Measurements from ENCODE around the gene GPR108.

Gene GPR108

GRCh38 chr19:6707011-6707657, 30.2 kb downstream of the GPR108 start:
- DNase-seq (ENCODE audit: low read depth in 2 of 2), result no peak

- DNase-seq (ENCODE audit: low read depth in 2 of 2), result no peak
These were observed 30.8 kb downstream of the GPR108 start for GRCh38 chr19:6706633-6706958.

GRCh38 chr19:6705931-6706632, 31.3 kb downstream of the GPR108 start:
- DNase-seq (ENCODE audit: low read depth in 2 of 2), result no peak

DNA sequence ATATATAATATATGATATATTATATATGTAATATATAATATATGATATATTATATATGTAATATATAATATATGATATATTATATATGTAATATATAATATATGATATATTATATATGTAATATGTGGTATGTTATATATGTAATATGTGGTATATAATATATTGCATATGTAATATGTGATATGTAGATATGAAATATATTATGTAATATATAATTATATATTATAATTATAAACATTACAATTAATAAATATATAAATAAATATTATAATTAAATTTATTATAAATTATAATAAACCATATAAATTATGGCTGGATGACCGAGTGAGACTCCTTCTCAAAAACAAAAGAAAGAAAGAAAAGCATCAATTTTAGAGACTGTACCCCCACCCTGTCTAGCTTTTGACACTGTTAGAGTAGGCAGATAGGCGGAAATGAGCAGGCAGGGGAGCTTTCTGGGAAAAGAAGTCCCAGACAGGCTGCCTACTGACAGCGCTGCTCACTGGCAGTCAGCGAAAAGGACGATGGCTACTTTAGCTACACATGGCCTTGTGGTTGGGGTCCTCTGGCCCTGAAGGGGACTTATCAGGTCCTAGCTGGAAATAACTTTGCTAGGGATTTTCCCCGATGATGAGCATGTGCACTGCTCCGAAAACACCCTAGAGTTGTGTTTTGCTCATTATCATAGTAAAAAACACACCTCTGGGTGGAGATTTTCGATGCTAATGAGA, 36.6 kb downstream of the GPR108 start:
- no peak for DNase-seq (ENCODE audit: low read depth in 2 of 2)

DNA sequence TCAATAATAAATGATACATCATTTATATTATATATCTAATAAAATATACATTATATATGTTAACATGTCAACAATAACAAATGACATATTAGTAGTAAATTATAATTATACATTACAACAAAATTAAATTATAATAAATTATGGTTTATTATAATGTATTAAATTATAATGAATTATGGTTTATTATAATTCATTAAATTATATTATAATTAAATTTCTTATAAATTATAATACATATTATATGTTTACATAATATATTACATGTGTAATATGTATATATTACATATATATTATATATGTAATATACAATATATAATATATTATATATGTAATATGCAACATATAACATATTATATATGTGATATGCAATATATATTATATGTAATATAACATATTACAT, 37.4 kb downstream of the GPR108 start:
- no peak for DNase-seq (ENCODE audit: low read depth in 2 of 2)

DNA sequence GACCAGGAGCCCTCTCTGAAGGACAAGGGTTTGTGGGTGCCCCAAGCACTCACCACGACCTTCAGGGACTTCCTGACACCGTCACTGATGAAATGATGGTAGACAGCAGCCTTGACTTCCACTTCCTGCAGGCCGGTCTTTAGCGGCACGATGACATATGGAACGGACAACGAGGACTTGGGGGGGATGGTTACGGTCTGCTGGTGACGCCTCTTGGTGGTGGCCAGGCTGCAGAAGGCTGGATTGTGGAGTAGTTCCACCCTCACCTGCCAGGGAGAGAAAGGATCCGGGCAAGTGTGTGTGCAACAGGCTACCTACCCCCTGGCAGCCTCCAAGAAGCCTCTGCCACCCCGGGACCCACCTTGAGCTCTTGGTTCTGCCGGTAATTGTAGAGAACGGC, 40.1 kb downstream of the GPR108 start:
- DNase-seq (ENCODE audit: low read depth in 2 of 2), result no peak

- no peak for DNase-seq (ENCODE audit: low read depth in 2 of 2)
These were observed 41.0 kb downstream of the GPR108 start for GRCh38 chr19:6696239-6696820.

DNA sequence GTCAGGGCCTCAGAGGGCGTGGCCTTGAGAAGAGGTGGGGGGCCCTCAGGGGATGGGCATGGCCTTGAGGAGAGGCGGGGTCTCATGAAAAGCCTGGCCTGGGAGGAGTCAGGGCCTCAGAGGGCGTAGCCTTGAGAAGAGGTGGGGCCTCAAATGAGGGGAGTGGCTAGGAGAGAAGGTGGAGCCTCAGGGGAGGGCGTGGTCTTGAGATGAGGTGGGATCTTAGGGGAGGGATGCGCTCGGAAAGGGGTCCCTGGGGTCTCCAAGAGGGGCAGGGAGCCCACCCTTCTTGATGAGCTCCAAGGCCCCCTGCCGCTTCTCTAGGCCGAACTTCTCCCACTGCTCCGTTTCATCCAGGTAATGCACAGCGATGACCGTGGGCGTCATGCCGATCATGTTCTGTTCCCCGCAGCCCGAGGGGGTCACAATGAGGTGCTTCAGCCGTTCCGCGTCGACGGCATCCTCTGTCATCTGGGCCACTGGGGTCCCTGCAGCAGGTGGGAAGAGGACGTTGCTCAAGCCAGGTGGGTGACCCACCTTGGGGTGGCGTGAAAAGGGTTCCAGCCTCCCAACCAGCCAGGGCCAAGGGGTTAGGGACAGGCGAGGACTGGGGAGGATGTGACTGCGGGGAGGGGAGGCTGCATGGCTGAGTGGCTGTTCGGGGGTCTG, 43.1 kb downstream of the GPR108 start:
- DNase-seq (ENCODE audit: low read depth in 2 of 2), result no peak

DNA sequence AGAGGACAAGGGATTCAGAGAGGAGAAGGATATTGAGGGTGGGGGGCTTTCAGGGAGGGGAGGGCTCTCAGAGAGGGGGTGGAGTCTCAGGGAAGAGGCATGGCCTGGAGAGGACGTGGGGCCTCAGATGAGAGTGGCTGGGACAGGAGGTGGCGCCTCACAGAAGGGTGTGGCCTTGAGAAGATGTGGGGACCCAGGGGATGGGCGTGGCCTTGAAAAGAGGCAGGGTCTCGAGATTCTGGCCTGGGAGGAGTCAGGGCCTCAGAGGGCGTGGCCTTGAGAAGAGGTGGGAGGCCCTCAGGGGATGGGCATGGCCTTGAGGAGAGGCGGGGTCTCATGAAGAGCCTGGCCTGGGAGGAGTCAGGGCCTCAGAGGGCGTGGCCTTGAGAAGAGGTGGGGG, 43.7 kb downstream of the GPR108 start:
- DNase-seq (ENCODE audit: low read depth in 2 of 2), result no peak

DNA sequence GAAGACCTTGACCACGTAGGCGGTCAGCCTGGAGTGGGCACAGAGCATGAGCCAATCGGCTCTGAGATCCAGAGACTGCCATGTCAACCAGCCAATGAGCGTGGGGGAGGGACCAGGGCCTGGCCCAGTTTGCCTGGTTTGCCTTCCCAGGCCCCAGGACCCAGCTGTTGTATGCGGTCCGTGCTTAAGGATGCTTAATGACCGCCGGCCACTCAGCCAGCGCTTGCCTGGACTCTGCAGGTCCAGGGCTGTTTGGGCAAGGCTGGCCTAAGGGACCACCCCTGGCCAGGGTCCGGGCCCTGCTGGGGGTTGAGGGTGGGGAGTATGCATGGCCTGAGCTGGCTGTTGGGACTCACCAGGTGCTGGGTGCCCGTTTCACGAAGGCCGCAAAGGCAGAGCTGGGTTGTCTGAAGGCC, 44.3 kb downstream of the GPR108 start:
- DNase-seq (ENCODE audit: low read depth in 2 of 2), result no peak

- no peak for DNase-seq (ENCODE audit: low read depth in 2 of 2)
These were observed 45.4 kb downstream of the GPR108 start for GRCh38 chr19:6692027-6692426.

GRCh38 chr19:6691342-6691741, 46.0 kb downstream of the GPR108 start:
- no peak for DNase-seq (ENCODE audit: low read depth in 2 of 2)

DNA sequence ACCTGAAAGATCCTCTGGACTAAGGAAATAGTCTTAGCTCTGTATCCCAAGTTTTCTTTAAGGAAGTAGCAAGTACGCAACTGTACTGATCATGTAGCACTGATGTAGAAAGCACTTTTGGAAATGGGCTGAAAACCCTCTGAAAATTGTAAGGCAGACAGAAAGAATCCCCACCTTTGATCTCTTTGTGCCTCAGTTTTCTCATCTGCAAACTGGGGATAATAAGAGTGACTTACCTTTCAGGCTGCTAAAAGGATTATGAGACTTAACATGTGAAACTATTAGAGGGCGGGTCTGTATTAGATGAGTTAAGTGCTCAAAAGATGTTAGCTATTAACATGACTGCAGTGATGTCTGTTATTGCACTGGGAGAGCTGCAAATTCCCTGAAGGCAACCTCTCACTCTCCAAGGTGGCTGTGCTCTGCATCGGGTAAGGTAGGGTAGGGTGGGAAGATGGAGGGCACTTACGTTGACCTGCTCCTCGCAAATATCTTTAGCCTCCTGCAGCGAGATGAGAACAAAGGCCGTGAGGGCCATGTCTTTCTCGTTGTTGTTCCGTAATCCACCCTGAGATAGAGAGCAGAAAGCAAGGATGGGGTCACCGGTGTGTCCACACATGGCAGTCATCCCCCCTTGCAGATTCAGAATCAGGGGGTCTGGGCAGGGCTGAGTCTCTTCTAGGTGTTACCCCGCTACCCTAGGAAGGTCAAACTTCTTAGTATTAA, 47.1 kb downstream of the GPR108 start:
- no peak for DNase-seq (ENCODE audit: low read depth in 2 of 2)

GRCh38 chr19:6687114-6687513, 50.3 kb downstream of the GPR108 start:
- DNase-seq (ENCODE audit: low read depth in 2 of 2), result no peak

DNA sequence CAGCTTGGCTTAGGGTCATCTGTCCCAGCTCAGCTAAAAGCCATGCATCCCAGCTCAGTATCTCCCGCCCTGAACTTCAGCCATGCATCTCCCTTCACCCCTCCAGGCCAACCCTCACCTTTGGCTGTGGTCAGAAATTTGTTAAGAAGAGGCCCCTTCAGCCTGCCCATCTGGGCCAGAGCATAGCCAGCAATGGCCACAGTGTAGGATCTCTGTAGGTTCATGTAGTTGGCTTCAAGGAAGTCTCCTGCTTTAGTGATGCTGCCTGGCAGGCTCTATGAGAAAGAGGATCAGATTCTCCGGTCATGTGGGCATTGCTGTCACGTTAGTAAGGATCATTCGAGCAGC, 50.8 kb downstream of the GPR108 start:
- DNase-seq (ENCODE audit: low read depth in 2 of 2), result no peak

- DNase-seq (ENCODE audit: low read depth in 2 of 2), result no peak
These were observed 51.3 kb downstream of the GPR108 start for GRCh38 chr19:6685962-6686627.

DNA sequence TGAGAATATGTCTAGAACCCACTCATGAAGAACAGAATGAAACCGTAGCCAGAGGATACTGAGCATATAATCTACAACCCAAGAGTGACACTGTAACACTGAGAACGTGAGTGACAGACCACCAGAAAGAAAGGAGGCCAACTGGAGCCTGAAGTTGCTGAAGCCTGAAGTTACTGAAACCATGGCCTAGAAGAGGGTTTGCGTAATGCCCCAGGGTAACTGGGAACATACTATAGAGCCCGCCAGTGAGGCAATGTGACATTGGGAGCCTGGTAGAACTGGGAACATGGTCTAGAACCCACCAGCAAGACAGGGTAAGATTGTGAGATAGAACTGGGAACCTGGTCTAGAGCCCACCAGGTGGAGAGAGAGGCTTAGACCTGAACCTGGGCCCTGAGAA, 51.9 kb downstream of the GPR108 start:
- no peak for DNase-seq (ENCODE audit: low read depth in 2 of 2)

DNA sequence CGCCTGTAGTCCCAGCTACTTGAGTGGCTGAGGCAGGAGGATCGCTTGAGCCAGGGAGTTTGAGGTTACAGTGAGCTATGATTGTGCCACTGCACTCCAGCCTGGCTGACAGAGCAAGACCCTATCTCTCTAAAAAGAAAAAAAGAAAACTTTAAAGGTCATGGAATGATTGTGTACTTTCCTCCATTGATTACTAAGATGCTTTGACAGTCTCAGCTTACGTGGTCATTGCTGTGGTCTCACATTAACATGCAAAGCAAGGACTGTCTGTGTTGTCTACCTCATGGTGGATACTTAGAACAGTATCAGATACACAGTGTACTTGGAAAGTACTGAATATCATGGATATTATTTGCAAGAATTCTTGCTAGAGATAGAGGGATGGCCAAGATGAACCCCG, 53.4 kb downstream of the GPR108 start:
- DNase-seq (ENCODE audit: low read depth in 2 of 2), result no peak

DNA sequence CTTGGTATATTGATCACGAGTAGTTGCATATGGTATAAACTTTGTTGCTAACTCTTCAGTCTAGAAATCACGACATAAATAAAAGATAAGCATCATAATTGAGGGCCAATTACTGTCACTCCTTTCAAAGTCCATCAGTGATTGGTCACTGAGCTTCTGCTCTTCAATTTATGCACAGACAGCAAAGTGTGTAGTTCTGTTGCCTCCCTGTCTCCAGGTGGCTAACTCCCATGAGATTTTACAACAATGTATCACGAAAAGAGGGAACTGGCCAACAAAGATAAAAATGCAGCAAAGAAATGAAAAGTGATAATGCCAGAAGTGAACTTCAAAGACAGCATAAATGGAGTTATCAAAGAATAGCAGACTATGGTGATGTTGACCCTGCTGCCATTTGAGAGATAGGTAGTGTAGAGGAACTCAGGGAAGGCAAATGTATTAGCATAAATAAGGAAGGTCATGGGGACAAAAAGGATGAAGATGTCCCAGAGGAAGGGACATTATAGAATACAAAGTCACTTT, 54.7 kb downstream of the GPR108 start:
- no peak for DNase-seq (ENCODE audit: low read depth in 2 of 2)

GRCh38 chr19:6680141-6680540, 57.2 kb downstream of the GPR108 start:
- DNase-seq (ENCODE audit: low read depth in 2 of 2), result no peak

All from stimulated activated CD4-positive, alpha-beta T cell treated with anti-CD3 and anti-CD28 coated beads, Interleukin-12 subunit alpha, Interleukin-12 subunit beta, amount 100 ng/mL, for 24 hours (primary cell).